Subcutaneous abdominal adipose tissue (tissue), 5 donors: ENCODE results near the gene DDX24.

Source experiments
- H3K27ac ChIP-seq: one replicate; pipeline ENCODE4 v1.7.0; 2013; ENCODE audit warnings: low read depth, mild to moderate bottlenecking, inconsistent platforms, low read length, moderate library complexity
- H3K27me3 ChIP-seq, 5 donors: one replicate each; pipeline ENCODE4 v1.7.0; 2013; ENCODE audit warnings: low read length in 5 of 5, inconsistent platforms in 1 of 5; ENCODE audit not compliant: control insufficient read depth in 5 of 5, insufficient read depth in 4 of 5
- H3K36me3 ChIP-seq, 5 donors: one replicate each; pipeline ENCODE4 v1.7.0; 2013; ENCODE audit warnings: low read length in 5 of 5; ENCODE audit not compliant: control insufficient read depth in 5 of 5, insufficient read depth in 5 of 5
- H3K4me1 ChIP-seq, 5 donors: one replicate each; pipeline ENCODE4 v1.7.0; 2013; ENCODE audit warnings: low read length in 5 of 5, mild to moderate bottlenecking in 3 of 5, moderate library complexity in 1 of 5; ENCODE audit not compliant: control insufficient read depth in 5 of 5, insufficient read depth in 5 of 5
- H3K4me3 ChIP-seq, 5 donors: one replicate each; pipeline ENCODE4 v1.7.0; 2013; ENCODE audit warnings: low read length in 5 of 5, low read depth in 1 of 5
- H3K9ac ChIP-seq, 5 donors: one replicate each; pipeline ENCODE4 v1.7.0; 2013; ENCODE audit warnings: low read length in 5 of 5, mild to moderate bottlenecking in 4 of 5, moderate library complexity in 3 of 5
- H3K9me3 ChIP-seq, 5 donors: one replicate each; pipeline ENCODE4 v1.7.0; 2013; ENCODE audit warnings: low read length in 5 of 5; ENCODE audit not compliant: control insufficient read depth in 5 of 5
- donor health status: healthy.
- donor health status: healthy.
- donor health status: healthy.
- donor health status: healthy.
- donor health status: healthy.

The DDX24 gene

DNA sequence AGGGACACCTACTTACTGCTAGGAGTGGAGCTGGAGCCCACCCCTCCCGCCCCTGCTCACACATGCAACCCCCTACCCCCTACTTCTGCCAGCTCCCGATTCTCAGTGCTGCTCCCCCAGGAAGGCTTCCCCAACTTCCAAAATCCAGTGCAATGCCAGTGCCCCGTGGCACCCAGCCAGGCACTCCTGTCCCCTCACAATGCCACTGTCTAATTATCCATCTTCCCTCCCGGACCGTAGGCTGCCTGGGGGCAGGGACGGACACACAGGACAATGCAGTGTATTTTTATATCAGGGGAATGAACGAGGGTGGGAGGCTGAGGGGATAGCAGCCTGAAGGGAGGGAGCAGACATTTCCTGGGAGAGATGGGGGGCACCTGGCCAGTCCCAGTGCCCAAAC is 42.5 kb downstream of the DDX24 start:
- Histone ChIP-seq H3K27me3 (no peaks in the 10 kb centered on the region), H3K4me3 (no peak overlapping the region), H3K27ac (no peak overlapping the region), H3K4me1 (peaks cover 4 to 21% (median 14%) of the 10 kb centered on the region in 5 donors), H3K9ac (no peak overlapping the region), H3K36me3 (peaks cover 0 to 3% (median under 1%) of the 10 kb centered on the region in 5 donors), H3K9me3 (no peaks in the 10 kb centered on the region)

GRCh38 chr14:94037954-94038353 is 43.0 kb downstream of the DDX24 start:
- no peaks in the 10 kb centered on the region for H3K27me3 ChIP-seq
- H3K36me3 ChIP-seq = no peaks in the 10 kb centered on the region
- no peak overlapping the region for H3K27ac ChIP-seq
- H3K9me3 ChIP-seq = no peaks in the 10 kb centered on the region
- H3K9ac ChIP-seq = no peak overlapping the region
- peaks cover 4 to 18% (median 14%) of the 10 kb centered on the region in 5 donors for H3K4me1 ChIP-seq
- H3K4me3 ChIP-seq = no peak overlapping the region

DNA sequence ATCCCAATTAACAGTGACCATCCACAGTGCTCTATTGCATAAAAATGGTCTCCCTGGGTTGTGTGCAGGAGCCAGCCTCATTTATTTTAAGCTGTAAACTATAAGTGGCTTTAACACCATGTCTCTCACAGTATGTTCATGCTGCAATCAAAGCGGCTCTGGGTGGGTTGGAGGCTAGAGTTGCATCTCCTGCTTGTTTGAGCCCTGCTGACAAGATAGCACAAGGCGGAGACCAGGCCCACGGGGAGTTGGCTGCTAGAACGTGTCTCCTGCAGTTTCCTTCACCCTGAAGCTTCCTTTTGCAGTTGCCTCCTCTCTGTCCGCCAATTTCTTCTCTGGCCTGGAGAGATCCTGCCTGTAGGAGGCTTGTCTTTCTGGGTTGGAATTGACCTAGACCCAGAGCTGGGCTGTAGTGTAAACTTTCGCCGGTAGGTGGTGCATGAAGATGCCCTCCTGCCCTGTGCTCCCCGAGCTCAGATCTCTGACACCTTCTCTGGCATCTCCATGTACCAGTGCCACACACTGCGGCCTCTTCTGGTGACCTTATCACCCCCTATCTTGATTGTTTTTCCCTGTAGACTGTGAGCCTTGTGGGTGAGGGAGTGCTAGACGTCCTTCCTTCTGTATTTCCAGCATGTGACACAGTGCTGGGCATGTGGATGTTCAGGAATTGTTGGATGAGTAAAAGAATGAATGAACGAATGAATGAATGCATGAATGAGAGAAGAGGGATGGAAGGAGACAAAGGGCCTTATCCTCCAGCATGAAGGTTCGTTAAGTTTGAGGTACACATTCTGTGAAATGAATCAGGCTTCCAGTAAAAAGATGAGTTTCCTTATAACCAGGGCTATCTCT is 44.5 kb downstream of the DDX24 start:
- peaks cover 0 to 3% (median 2%) of the 10 kb centered on the region in 5 donors for H3K4me1 ChIP-seq
- no peaks in the 10 kb centered on the region for H3K27me3 ChIP-seq
- H3K27ac ChIP-seq = no peak overlapping the region
- H3K9ac ChIP-seq = no peak overlapping the region
- no peak overlapping the region for H3K4me3 ChIP-seq
- no peaks in the 10 kb centered on the region for H3K9me3 ChIP-seq
- H3K36me3 ChIP-seq = no peaks in the 10 kb centered on the region

GRCh38 chr14:94034886-94035285 is 46.1 kb downstream of the DDX24 start:
- no peak overlapping the region for H3K9ac ChIP-seq
- H3K36me3 ChIP-seq = no peaks in the 10 kb centered on the region
- H3K9me3 ChIP-seq = no peaks in the 10 kb centered on the region
- no peaks in the 10 kb centered on the region for H3K4me1 ChIP-seq
- no peak overlapping the region for H3K27ac ChIP-seq
- H3K4me3 ChIP-seq = no peak overlapping the region
- no peaks in the 10 kb centered on the region for H3K27me3 ChIP-seq

- Histone ChIP-seq H3K9me3 (no peaks in the 10 kb centered on the region), H3K36me3 (no peaks in the 10 kb centered on the region), H3K4me3 (no peak overlapping the region), H3K9ac (no peak overlapping the region), H3K4me1 (peaks cover 0 to 16% (median 10%) of the 10 kb centered on the region in 5 donors), H3K27ac (no peak overlapping the region), H3K27me3 (no peaks in the 10 kb centered on the region)
Observed at GRCh38 chr14:94031883-94032279, 49.1 kb downstream of the DDX24 start.

DNA sequence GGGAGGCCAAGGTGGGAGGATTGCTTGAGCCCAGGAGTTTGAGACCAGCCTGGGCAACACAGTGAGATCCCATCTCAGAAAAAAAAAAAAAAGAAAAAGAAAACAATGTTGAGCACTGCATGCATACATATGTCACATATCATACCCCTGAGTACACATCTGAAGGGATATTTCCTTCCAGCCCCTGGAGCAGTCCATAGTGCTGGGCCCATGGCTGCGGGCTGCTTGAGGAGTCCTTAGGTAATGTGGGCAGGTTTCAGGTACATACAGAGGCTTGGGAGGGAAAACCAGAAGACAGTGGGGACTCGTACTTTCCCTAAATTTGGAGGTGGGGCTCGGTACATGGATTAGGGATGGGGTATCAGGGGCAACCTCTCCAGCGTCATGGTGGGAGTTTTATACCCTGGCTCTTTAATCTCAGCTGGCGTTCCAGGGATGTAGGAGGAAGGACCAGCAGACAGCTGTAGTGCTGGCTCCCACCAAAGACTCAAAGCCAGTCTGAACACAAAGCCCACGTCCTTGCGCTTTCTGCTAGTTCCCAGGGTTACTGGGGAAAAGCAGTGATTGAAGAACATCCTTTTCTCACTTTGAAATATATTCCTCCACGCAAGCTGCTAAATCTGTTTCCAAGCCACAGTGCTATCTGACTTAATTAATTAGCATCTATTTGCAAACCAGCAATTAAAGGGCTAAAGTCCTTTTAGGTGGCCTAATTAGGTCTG is 49.7 kb downstream of the DDX24 start:
- Histone ChIP-seq H3K27ac (no peak overlapping the region), H3K4me1 (peaks cover 0 to 21% (median 14%) of the 10 kb centered on the region in 5 donors), H3K9ac (no peak overlapping the region), H3K36me3 (no peaks in the 10 kb centered on the region), H3K9me3 (no peaks in the 10 kb centered on the region), H3K27me3 (no peaks in the 10 kb centered on the region), H3K4me3 (no peak overlapping the region)

- Histone ChIP-seq H3K9me3 (no peaks in the 10 kb centered on the region), H3K27ac (no peak overlapping the region), H3K9ac (no peak overlapping the region), H3K4me3 (no peak overlapping the region), H3K27me3 (no peaks in the 10 kb centered on the region), H3K36me3 (no peaks in the 10 kb centered on the region), H3K4me1 (peaks cover 0 to 25% (median 16%) of the 10 kb centered on the region in 5 donors)
Observed at GRCh38 chr14:94030571-94030970, 50.4 kb downstream of the DDX24 start.

DNA sequence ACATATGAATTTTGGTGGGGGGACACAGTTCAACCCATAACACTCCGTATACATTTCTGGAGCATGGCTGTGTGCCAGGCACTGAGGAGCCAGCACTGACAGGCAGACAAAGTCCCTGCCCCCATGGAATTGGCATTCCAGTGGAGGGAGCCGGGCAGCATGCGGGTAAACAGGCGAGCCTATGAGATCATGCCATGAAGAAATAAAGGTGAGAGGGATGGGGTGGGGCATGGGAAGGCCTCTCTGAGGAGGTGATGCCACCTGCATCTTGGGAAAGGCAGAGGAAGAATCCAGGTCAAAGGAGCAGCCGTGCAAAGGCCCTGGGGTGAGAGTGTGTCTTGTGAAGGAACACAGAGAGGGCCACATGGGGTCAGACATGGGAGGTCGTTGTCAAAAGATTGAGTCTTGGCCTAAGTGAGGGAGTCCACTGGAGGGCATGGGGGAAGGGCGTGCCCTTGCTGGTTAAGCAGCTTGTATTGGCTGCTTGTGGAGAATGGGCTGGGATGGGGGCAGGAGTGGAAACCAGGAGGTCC is 51.3 kb downstream of the DDX24 start:
- Histone ChIP-seq H3K9me3 (no peaks in the 10 kb centered on the region), H3K4me1 (peaks cover 0 to 25% (median 16%) of the 10 kb centered on the region in 5 donors)

DNA sequence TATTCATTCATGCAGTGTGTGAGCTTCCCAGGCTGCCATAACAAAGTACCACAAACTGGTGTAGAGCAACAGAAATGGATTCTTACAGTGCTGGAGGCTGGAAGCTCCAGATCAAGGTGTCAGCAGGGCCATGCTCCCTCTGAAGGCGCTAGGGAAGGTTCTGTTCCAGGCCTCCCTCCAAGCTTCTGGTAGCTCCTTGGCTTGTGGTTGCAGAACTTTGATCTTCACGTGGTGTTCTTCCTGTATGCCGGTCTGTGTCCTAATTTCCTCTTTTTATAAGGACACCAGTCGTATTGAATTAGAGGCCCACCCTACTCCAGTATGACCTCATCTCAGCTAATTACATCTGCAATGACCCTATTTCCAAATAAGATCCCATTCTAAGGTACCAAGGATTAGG is 51.7 kb downstream of the DDX24 start:
- Histone ChIP-seq H3K9ac (no peak overlapping the region), H3K4me3 (no peak overlapping the region), H3K9me3 (no peaks in the 10 kb centered on the region), H3K27me3 (no peaks in the 10 kb centered on the region), H3K36me3 (no peaks in the 10 kb centered on the region), H3K4me1 (peaks cover 0 to 25% (median 16%) of the 10 kb centered on the region in 5 donors), H3K27ac (no peak overlapping the region)

More for the DNA sequence above, 51.3 kb downstream of the DDX24 start:
- no peak overlapping the region for H3K27ac ChIP-seq
- H3K27me3 ChIP-seq = no peaks in the 10 kb centered on the region
- H3K36me3 ChIP-seq = no peaks in the 10 kb centered on the region
- H3K9ac ChIP-seq = no peak overlapping the region
- H3K4me3 ChIP-seq = no peak overlapping the region

- H3K4me3 ChIP-seq = no peak overlapping the region
- H3K9ac ChIP-seq = no peak overlapping the region
Observed at GRCh38 chr14:94028450-94028826, 52.6 kb downstream of the DDX24 start.

More at GRCh38 chr14:94028450-94028826, 52.6 kb downstream of the DDX24 start:
- peaks cover 0 to 25% (median 16%) of the 10 kb centered on the region in 5 donors for H3K4me1 ChIP-seq
- H3K27ac ChIP-seq = no peak overlapping the region
- no peaks in the 10 kb centered on the region for H3K9me3 ChIP-seq
- no peaks in the 10 kb centered on the region for H3K36me3 ChIP-seq
- no peaks in the 10 kb centered on the region for H3K27me3 ChIP-seq
